Measurements from ENCODE around the gene OR52E5.

OR52E5 gene

DNA sequence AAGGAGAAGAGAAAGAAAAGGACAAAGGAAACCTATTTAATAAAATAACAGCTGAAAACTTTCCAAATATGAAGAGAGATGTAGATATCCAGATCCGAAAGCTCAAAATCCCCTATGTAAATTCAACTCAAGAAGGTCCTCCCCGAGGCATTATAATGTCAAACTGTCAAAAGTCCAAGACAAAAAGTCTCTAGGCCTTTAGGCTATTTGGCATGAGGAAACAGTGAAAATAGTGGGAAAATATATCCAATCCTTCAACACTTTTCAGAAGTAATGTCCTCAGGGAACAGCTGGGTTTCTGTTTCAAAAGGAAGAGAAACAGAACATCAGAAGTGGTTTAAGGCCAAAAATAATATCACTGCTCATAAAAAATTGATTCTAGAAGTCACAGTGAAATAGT lies 14.4 kb upstream of the OR52E5 start:
- TF ChIP-seq POLR2A (IDR thresholded peaks at IDR 0.05; ENCODE audit: extremely low read depth, insufficient read length) (no peak), MYC (IDR thresholded peaks at IDR 0.05; ENCODE audit: low read depth, low read length) (no peak)
- TF ChIP-seq, protein P1, sequence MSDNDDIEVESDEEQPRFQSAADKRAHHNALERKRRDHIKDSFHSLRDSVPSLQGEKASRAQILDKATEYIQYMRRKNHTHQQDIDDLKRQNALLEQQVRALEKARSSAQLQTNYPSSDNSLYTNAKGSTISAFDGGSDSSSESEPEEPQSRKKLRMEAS (IDR thresholded peaks at IDR 0.05; ENCODE audit: low read depth, low read length), result no peak
- TF ChIP-seq, protein P2, sequence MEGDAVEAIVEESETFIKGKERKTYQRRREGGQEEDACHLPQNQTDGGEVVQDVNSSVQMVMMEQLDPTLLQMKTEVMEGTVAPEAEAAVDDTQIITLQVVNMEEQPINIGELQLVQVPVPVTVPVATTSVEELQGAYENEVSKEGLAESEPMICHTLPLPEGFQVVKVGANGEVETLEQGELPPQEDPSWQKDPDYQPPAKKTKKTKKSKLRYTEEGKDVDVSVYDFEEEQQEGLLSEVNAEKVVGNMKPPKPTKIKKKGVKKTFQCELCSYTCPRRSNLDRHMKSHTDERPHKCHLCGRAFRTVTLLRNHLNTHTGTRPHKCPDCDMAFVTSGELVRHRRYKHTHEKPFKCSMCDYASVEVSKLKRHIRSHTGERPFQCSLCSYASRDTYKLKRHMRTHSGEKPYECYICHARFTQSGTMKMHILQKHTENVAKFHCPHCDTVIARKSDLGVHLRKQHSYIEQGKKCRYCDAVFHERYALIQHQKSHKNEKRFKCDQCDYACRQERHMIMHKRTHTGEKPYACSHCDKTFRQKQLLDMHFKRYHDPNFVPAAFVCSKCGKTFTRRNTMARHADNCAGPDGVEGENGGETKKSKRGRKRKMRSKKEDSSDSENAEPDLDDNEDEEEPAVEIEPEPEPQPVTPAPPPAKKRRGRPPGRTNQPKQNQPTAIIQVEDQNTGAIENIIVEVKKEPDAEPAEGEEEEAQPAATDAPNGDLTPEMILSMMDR (IDR thresholded peaks at IDR 0.05; ENCODE audit: low read depth, low read length), result no peak
- no peak for DNase-seq (ENCODE audit: low read depth)
- H3K4me3 ChIP-seq (ENCODE audit: low read depth, low read length), result no peak overlapping the region

DNA sequence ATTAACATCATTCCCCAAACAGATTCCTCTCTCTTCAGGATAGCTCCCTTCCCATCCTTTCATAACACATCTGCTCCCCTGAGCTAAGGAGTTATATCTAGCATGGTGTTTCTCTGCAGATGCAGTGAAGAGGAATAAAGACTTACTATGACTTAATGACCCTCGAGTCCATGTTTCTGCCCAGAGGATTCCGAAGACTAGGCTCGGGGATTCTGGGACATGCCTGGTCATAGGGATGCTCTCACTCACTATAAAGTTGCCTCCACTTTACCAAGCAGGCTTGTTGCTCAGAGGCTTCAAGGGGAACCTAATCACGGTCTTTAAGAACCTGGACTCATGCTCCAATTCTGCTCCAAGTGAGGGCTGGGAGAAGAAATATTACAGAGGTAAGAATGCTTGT lies 12.7 kb upstream of the OR52E5 start, which contains the start of gene OR52E4:
OR52E4 (plus strand) TSS at position 301 of the 400 bp plus-strand sequence. CDS start 3,664 bp downstream, outside the sequence.
- TF ChIP-seq, protein P1 (IDR thresholded peaks at IDR 0.05; ENCODE audit: low read depth, low read length), result no peak
- TF ChIP-seq, protein P2 (IDR thresholded peaks at IDR 0.05; ENCODE audit: low read depth, low read length), result no peak
- no peak for TF ChIP-seq MYC (IDR thresholded peaks at IDR 0.05; ENCODE audit: low read depth, low read length)
- no peak for TF ChIP-seq POLR2A (IDR thresholded peaks at IDR 0.05; ENCODE audit: extremely low read depth, insufficient read length)
- DNase-seq (ENCODE audit: low read depth), result no peak
- H3K4me3 ChIP-seq (ENCODE audit: low read depth, low read length), result no peak within 1 kb of the TSS

DNA sequence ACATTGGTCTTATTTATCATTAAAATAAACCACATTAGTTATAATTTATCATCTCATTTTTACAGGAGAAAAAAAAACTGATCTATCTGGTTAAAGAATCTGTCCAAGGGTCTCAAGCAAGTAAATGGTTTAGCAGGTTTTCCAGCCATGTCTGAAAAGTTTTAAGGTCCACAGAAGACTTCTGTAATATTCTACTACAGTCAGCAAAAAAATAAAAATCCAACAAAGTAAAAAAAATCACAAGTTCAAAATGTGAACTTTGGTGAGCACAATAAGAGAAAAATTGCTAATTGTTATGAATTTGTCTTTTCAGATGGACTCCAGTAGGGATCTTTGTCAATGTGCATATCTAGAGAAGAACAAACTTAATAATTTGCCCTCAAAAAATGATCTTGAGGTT lies 11.3 kb upstream of the OR52E5 start:
- DNase-seq (ENCODE audit: low read depth), result no peak
- H3K4me3 ChIP-seq (ENCODE audit: low read depth, low read length), result no peak overlapping the region
- TF ChIP-seq, protein P2 (IDR thresholded peaks at IDR 0.05; ENCODE audit: low read depth, low read length), result no peak

DNA sequence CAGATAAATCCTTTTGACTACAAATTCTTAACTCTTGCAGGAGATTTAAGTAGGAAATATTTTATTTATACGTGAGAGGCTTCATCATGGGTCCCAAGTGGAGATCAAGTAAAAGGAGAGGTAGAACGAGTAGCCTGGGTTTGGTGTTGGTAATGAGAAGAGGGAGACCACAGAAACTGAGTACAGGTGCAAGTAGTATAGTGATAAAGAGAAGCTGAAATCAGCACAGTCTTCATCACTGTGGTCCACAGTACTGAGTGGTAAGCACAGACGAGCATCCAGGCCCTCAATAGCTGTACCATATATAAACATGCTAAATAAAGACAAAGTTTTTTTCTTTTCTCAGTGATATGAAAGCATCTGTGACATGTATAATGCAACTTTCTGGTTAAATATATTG lies 5.8 kb upstream of the OR52E5 start:
- no peak for DNase-seq (ENCODE audit: low read depth)
- TF ChIP-seq, protein P1 (IDR thresholded peaks at IDR 0.05; ENCODE audit: low read depth, low read length), result no peak
- TF ChIP-seq, protein P2 (IDR thresholded peaks at IDR 0.05; ENCODE audit: low read depth, low read length), result no peak
- TF ChIP-seq MYC (IDR thresholded peaks at IDR 0.05; ENCODE audit: low read depth, low read length), result no peak
- no peak for TF ChIP-seq POLR2A (IDR thresholded peaks at IDR 0.05; ENCODE audit: extremely low read depth, insufficient read length)
- H3K4me3 ChIP-seq (ENCODE audit: low read depth, low read length), result no peak overlapping the region

DNA sequence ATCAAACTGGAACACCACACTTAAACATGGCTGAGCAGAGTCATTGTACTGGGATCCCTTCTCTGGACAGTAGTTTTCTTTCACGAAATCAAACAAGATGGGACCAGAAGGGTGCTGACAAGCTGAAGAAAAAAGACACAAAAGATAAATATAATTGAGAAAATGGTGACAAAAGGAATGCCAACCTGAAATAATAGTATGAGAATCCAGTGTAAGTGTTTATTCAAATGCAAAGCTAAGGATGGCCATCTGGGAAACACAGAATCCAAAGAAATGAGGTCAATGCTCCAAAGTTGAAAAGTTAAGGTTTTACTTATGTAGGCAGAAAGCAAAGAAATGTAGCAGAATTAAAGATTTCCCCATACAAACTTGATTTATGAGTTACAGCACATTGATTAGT lies 5.3 kb upstream of the OR52E5 start:
- H3K4me3 ChIP-seq (ENCODE audit: low read depth, low read length), result no peak overlapping the region
- TF ChIP-seq MYC (IDR thresholded peaks at IDR 0.05; ENCODE audit: low read depth, low read length) (no peak), POLR2A (IDR thresholded peaks at IDR 0.05; ENCODE audit: extremely low read depth, insufficient read length) (no peak)
- TF ChIP-seq, protein P2 (IDR thresholded peaks at IDR 0.05; ENCODE audit: low read depth, low read length), result no peak
- TF ChIP-seq, protein P1 (IDR thresholded peaks at IDR 0.05; ENCODE audit: low read depth, low read length), result no peak
- no peak for DNase-seq (ENCODE audit: low read depth)

DNA sequence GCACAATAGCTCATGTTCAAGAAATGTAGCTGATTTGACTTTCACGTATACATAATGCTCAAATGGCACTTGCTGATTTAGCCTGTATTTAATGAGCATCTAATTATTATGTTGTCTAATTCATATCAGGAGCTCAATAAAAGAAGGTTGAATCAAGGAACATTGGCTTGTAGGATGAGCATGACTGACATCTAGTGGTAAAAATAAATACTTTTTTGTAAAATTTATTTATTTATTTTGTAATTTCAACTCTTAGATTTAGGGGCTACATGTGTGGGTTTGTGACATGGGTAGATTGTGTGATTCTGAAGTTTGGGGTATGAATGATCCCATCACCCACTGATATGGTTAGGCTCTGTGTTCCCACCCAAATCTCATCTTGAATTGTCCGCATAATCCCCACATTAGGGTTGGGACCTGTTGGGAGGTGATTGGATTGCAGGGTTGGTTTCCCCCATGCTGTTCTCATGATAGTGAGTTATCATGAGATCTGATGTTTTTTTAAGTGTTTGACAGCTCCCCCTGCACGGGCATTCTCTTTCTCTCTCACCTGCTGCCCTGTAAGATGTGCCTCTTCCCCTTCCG lies 1.7 kb upstream of the OR52E5 start:
- TF ChIP-seq, protein P1 (IDR thresholded peaks at IDR 0.05; ENCODE audit: low read depth, low read length), result no peak
- TF ChIP-seq MYC (IDR thresholded peaks at IDR 0.05; ENCODE audit: low read depth, low read length) (no peak), POLR2A (IDR thresholded peaks at IDR 0.05; ENCODE audit: extremely low read depth, insufficient read length) (no peak)
- TF ChIP-seq, protein P2 (IDR thresholded peaks at IDR 0.05; ENCODE audit: low read depth, low read length), result no peak
- peak; percentile 23 for DNase-seq (ENCODE audit: low read depth)

More for the DNA sequence above, 1.7 kb upstream of the OR52E5 start:
- H3K4me3 ChIP-seq (ENCODE audit: low read depth, low read length), result no peak overlapping the region

Measured in NB4 (cell line).